HCT116 (cell line): Measurements from ENCODE around the gene SEC31A. TPM values are rescaled to one million over a fixed set of nuclear protein-coding genes. Genes with fewer than 3 reads are reported as not detected.

ENCODE experiments used
- ATAC-seq: fragments of 200-7000 bp; cut with Tn5 transposase; 2 replicates; pipeline ENCODE4 v1.9.1; 2020; ENCODE audit warnings: mild to moderate bottlenecking, moderate library complexity
- BruUV-seq: library from RNA; stranded (reverse); fragments of 400-500 nt; replicated peaks from 2 replicates; lab custom pipeline; 2021; lab: Mats Ljungman, UMichigan
- CTCF ChIA-PET: fragments of 300-600 bp; sonication (Branson Sonifier 250); formaldehyde crosslinking; loops from one replicate; lab custom pipeline; 2021; ENCODE audit warnings: antibody characterized with exemption; lab: Charles Lee
- POLR2A ChIA-PET: fragments of 300-600, 350-600 bp; sonication (Branson Sonifier 250); formaldehyde crosslinking; loops from one replicate; lab custom pipeline; 2021; ENCODE audit warnings: antibody characterized with exemption; lab: Charles Lee
- RAD21 ChIA-PET, 2 experiments: fragments of 300-600 bp; sonication (Branson Sonifier 250); formaldehyde crosslinking; loops; one replicate each; lab custom pipeline; 2023; ENCODE audit warnings: low total read pairs in 2 of 2; ENCODE audit not compliant: uncharacterized antibody in 2 of 2, unreplicated experiment in 2 of 2, low non-redundant PET in 1 of 2; lab: Charles Lee
- DNase-seq: peaks from one replicate; pipeline ENCODE4 v3.0.0-alpha.2; 2010; ENCODE audit warnings: low read depth, low spot score
- H2AFZ ChIP-seq: fragments of 200-600 bp; shearing (Covaris generic), sonication (generic); 2 replicates; pipeline ENCODE4 v1.6.1; 2017; ENCODE audit warnings: low read depth, mixed run types, mixed read lengths, antibody characterized with exemption, low read length; ENCODE audit not compliant: poor library complexity, severe bottlenecking
- H3K27ac ChIP-seq: 2 replicates; pipeline ENCODE4 v1.5.1; 2012; ENCODE audit warnings: low read depth, low read length
- H3K27me3 ChIP-seq: fragments of 200-600 bp; sonication (generic); 2 replicates; pipeline ENCODE4 v1.6.1; 2016; ENCODE audit warnings: mixed run types, low read length, mixed read lengths; ENCODE audit not compliant: insufficient read depth
- H3K36me3 ChIP-seq, 2 experiments: fragments of 200-500 bp in 1 of 2; fragments of 200-600 bp in 1 of 2; sonication (Bioruptor generic) in 1 of 2; sonication (generic) in 1 of 2; 2 replicates each; pipeline versions ENCODE4 v1.5.1 to v1.6.1; 2014 to 2016; ENCODE audit warnings: low read length in 2 of 2, inconsistent platforms in 1 of 2, mixed read lengths in 1 of 2, mixed run types in 1 of 2; ENCODE audit not compliant: insufficient read depth in 2 of 2, control insufficient read depth in 1 of 2
- H3K4me1 ChIP-seq, 2 experiments: fragments of 200-600 bp in 1 of 2; sonication (generic) in 1 of 2; 2 replicates each; pipeline versions ENCODE4 v1.5.1 to v1.6.1; 2012 to 2017; ENCODE audit warnings: low read length in 2 of 2, inconsistent platforms in 1 of 2, mild to moderate bottlenecking in 1 of 2, mixed read lengths in 1 of 2, mixed run types in 1 of 2, moderate library complexity in 1 of 2; ENCODE audit not compliant: insufficient read depth in 2 of 2, control insufficient read depth in 1 of 2
- H3K4me2 ChIP-seq: fragments of 200-600 bp; sonication (generic); 2 replicates; pipeline ENCODE4 v1.6.1; 2017; ENCODE audit warnings: mixed run types, low read length, mixed read lengths
- H3K4me3 ChIP-seq, 2 experiments: fragments of 200-600 bp in 1 of 2; sonication (generic) in 1 of 2; replicated peaks in 1 of 2; 2 replicates each; pipeline ENCODE4 v1.5.1; 2011 to 2016; ENCODE audit warnings: low read length in 2 of 2, control low read depth in 1 of 2, low read depth in 1 of 2, mild to moderate bottlenecking in 1 of 2, mixed read lengths in 1 of 2, mixed run types in 1 of 2
- H3K79me2 ChIP-seq: fragments of 200-600 bp; sonication (generic); 2 replicates; pipeline ENCODE4 v1.6.1; 2017; ENCODE audit warnings: mild to moderate bottlenecking, mixed run types, low read length, moderate library complexity, mixed read lengths; ENCODE audit not compliant: insufficient read depth
- H3K9ac ChIP-seq: fragments of 200-600 bp; sonication (generic); 2 replicates; pipeline ENCODE4 v1.6.1; 2016; ENCODE audit warnings: low read length, mixed read lengths
- H3K9me2 ChIP-seq: fragments of 200-600 bp; sonication (generic), shearing (Covaris generic); 2 replicates; pipeline ENCODE4 v1.6.1; 2017; ENCODE audit warnings: mixed run types, mild to moderate bottlenecking, moderate library complexity; ENCODE audit not compliant: insufficient read depth
- H3K9me3 ChIP-seq, 2 experiments: fragments of 200-500 bp in 1 of 2; fragments of 200-600 bp in 1 of 2; sonication (Bioruptor generic) in 1 of 2; sonication (generic) in 1 of 2; 2 replicates each; pipeline ENCODE4 v1.6.1; 2014 to 2017; ENCODE audit warnings: low read length in 2 of 2, mixed read lengths in 2 of 2, inconsistent platforms in 1 of 2, low read depth in 1 of 2, mild to moderate bottlenecking in 1 of 2, mixed run types in 1 of 2, moderate library complexity in 1 of 2; ENCODE audit not compliant: control insufficient read depth in 1 of 2, insufficient read depth in 1 of 2
- H4K20me1 ChIP-seq: fragments of 200-600 bp; sonication (generic), shearing (Covaris generic); 2 replicates; pipeline ENCODE4 v1.6.1; 2017; ENCODE audit warnings: mixed run types, mild to moderate bottlenecking, moderate library complexity; ENCODE audit not compliant: insufficient read depth
- CEBPB ChIP-seq: IDR thresholded peaks from 2 replicates; pipeline ENCODE4 v1.6.1; 2012; ENCODE audit warnings: low read depth
- EGR1 ChIP-seq: IDR thresholded peaks from 2 replicates; pipeline ENCODE4 v1.6.1; 2012; ENCODE audit warnings: low read depth
- ELF1 ChIP-seq: IDR thresholded peaks from 2 replicates; pipeline ENCODE4 v1.6.1; 2012; ENCODE audit warnings: low read depth, borderline replicate concordance
- EZH2 ChIP-seq: fragments of 200-600 bp; sonication (generic); IDR thresholded peaks from 2 replicates; pipeline ENCODE4 v1.6.1; 2017; ENCODE audit warnings: antibody characterized with exemption, mixed run types
- EZH2phosphoT487 ChIP-seq: fragments of 200-600 bp; IDR thresholded peaks from 2 replicates; pipeline ENCODE4 v1.6.1; 2018; ENCODE audit warnings: antibody characterized with exemption, borderline replicate concordance
- POLR2A ChIP-seq: IDR thresholded peaks from 2 replicates; pipeline ENCODE4 v1.7.0; 2011; ENCODE audit warnings: borderline replicate concordance; ENCODE audit not compliant: insufficient read depth, insufficient read length; ENCODE audit errors: extremely low read depth
- RAD21 ChIP-seq: IDR thresholded peaks from 2 replicates; pipeline ENCODE4 v1.6.1; 2012; ENCODE audit warnings: low read depth, mild to moderate bottlenecking
- TCF7L2 ChIP-seq: IDR thresholded peaks from 2 replicates; pipeline ENCODE4 v1.7.0; 2011; ENCODE audit warnings: borderline replicate concordance, inconsistent platforms; ENCODE audit not compliant: insufficient read depth, insufficient read length; ENCODE audit errors: extremely low read depth
- YY1 ChIP-seq: IDR thresholded peaks from 2 replicates; pipeline ENCODE4 v1.6.1; 2011; ENCODE audit warnings: low read length, low read depth, moderate library complexity, mild to moderate bottlenecking; ENCODE audit not compliant: insufficient replicate concordance; ENCODE audit errors: extremely low read depth
- ZFX ChIP-seq: fragments of 450-650 bp; IDR thresholded peaks from 2 replicates; pipeline ENCODE4 v1.6.1; 2017
- intact Hi-C: fragments of 100-400 bp; cut with micrococcal nuclease; formaldehyde crosslinking; loops from 2 replicates; pipeline ENCODE4 v1.10.0; 2022
- total RNA-seq: library from RNA; stranded (reverse); gene quantifications from one replicate; pipeline ENCODE4 v1.2.1, GENCODE V29; 2021; ENCODE audit not compliant: unreplicated experiment
- TF ChIP-seq, protein P1 (sequence below): IDR thresholded peaks from 2 replicates; pipeline ENCODE4 v1.6.1; 2011; ENCODE audit warnings: mild to moderate bottlenecking, low read length, moderate library complexity; ENCODE audit not compliant: insufficient replicate concordance; ENCODE audit errors: extremely low read depth
- TF ChIP-seq, protein P2 (sequence below): IDR thresholded peaks from 2 replicates; pipeline ENCODE4 v1.6.1; 2012

Gene SEC31A
- total RNA-seq, 1 experiment from 2014 or later = 78.5 TPM

DNA sequence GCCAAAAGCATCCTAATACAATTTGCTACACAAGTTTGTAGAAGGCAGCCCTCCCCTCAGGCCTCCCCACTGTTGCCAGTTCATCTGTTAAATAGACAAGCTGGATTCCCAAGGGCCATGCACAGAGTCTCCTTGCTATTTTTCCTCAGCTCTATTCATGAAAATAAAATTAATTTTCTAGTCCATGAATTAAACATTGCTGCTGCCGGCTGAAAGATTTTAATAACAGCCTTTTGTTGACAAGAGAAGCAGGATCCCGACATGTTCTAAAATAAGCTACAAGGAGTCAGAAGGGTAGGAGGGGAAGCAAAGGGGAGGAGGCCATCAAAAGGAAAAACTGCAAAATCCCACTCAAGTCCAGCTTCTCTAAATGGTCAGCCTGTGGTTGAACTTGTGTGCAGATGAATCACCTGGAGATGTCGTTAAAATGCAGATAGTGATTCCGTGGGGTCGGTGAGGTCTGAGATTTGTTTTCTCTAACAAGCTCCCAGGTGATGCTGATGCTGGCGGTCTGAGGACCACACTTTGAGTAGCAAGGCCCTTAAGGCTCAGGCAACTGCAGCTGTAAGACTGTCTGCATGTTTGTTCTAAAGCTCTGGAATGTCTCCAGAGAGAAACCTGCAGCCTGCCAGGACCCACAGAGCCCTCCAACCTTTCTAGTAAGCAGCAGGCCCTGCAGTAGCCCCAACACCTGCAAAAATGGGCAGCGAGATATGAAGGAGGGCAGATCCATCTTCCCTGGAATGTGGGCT lies 101.8 kb downstream of the SEC31A start:
- H3K27me3 ChIP-seq = no peaks in the 10 kb centered on the region
- no peak overlapping the region for H3K27ac ChIP-seq
- no TSS peak for BruUV-seq
- no peak for ATAC-seq
- H3K4me1 ChIP-seq = peaks cover 25 to 36% of the 10 kb centered on the region in 2 experiments
- intact Hi-C loops = no loop called here
- no peak overlapping the region for H3K4me3 ChIP-seq
- no peaks in the 10 kb centered on the region for H4K20me1 ChIP-seq
- H3K36me3 ChIP-seq = 0 out of 4 replicates have a peak, but pooled peaks cover 0 to 5% of the 10 kb centered on the region in 2 experiments
- DNase-seq = no peak
- ChIA-PET CTCF (interaction anchor here (0.9 kb wide), 1 partner anchor 50 kb away, joined by 3 read pairs; no protein-coding TSS in a partner anchor), RAD21 (no interaction called here), POLR2A (no interaction called here)
- no peak overlapping the region for H2AFZ ChIP-seq
- H3K79me2 ChIP-seq = peaks cover 9% of the 10 kb centered on the region; the same call in 1 of the 2 replicates
- no peak overlapping the region for H3K4me2 ChIP-seq
- TF ChIP-seq, protein P1, sequence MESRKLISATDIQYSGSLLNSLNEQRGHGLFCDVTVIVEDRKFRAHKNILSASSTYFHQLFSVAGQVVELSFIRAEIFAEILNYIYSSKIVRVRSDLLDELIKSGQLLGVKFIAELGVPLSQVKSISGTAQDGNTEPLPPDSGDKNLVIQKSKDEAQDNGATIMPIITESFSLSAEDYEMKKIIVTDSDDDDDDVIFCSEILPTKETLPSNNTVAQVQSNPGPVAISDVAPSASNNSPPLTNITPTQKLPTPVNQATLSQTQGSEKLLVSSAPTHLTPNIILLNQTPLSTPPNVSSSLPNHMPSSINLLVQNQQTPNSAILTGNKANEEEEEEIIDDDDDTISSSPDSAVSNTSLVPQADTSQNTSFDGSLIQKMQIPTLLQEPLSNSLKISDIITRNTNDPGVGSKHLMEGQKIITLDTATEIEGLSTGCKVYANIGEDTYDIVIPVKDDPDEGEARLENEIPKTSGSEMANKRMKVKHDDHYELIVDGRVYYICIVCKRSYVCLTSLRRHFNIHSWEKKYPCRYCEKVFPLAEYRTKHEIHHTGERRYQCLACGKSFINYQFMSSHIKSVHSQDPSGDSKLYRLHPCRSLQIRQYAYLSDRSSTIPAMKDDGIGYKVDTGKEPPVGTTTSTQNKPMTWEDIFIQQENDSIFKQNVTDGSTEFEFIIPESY = no peak
- no peak for TF ChIP-seq TCF7L2
- no peak for TF ChIP-seq YY1
- TF ChIP-seq ZFX = no peak
- TF ChIP-seq CEBPB = no peak
- TF ChIP-seq EGR1 = no peak
- TF ChIP-seq RAD21 = no peak
- TF ChIP-seq EZH2phosphoT487 = no peak
- no peak for TF ChIP-seq ELF1
- TF ChIP-seq, protein P2, sequence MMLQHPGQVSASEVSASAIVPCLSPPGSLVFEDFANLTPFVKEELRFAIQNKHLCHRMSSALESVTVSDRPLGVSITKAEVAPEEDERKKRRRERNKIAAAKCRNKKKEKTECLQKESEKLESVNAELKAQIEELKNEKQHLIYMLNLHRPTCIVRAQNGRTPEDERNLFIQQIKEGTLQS = no peak
- no peak for TF ChIP-seq EZH2
- no peak for TF ChIP-seq POLR2A
- H3K9me3 ChIP-seq = no peaks in the 10 kb centered on the region
- no peak overlapping the region for H3K9ac ChIP-seq
- no peaks in the 10 kb centered on the region for H3K9me2 ChIP-seq
